GM18519 (cell line): ENCODE measurements around the gene FOXP2.
"Not testable (repeated sequence)": the region's sequence is repeated elsewhere in the genome, so short reads cannot be mapped to it uniquely, and the experiment has no call there.

Experiments used
- ATAC-seq: cut with Tn5 transposase; IDR thresholded peaks from one replicate; pipeline ENCODE4 v1.9.1; 2021; ENCODE audit warnings: mild to moderate bottlenecking, moderate library complexity; ENCODE audit not compliant: unreplicated experiment, low FRiP score

The FOXP2 gene

DNA sequence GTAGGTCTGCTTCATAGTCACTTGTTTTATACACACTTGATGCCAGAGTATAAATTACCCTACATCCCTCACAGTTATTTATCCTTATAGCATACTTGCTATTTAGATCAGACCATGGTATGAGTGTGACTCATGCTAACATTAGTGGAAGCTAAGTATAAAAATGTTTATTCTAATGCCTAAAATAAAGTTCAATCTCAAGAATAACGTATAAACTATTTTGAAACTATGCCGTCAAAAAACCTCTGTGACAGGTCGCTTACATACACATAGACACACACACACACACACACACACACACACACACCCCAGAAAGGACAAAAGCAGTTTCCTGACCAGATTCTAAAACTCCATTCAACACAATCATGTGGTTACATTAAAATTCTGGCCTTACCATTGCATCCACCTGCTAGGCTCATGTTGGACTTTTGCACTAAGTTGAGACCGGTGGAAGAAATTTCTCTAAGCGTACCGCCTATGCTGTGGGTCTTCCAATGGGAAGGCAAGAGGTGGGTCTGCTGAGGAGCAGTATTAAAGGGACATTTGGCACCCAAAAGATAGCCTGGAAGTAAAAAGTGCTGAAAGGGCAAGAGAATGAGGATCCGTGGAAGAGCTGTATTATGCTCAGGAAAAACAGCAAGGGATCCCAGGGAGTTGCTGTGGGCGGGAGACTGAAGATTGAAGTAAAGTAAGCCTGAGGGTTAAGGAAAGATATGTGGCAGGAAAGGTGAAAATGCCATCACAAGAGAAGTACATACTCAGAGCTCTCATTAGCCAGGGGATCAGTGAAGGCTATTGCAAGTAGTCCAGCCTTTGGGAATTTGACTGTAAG, 5.0 kb downstream of the FOXP2 start:
- ATAC-seq = no peak

DNA sequence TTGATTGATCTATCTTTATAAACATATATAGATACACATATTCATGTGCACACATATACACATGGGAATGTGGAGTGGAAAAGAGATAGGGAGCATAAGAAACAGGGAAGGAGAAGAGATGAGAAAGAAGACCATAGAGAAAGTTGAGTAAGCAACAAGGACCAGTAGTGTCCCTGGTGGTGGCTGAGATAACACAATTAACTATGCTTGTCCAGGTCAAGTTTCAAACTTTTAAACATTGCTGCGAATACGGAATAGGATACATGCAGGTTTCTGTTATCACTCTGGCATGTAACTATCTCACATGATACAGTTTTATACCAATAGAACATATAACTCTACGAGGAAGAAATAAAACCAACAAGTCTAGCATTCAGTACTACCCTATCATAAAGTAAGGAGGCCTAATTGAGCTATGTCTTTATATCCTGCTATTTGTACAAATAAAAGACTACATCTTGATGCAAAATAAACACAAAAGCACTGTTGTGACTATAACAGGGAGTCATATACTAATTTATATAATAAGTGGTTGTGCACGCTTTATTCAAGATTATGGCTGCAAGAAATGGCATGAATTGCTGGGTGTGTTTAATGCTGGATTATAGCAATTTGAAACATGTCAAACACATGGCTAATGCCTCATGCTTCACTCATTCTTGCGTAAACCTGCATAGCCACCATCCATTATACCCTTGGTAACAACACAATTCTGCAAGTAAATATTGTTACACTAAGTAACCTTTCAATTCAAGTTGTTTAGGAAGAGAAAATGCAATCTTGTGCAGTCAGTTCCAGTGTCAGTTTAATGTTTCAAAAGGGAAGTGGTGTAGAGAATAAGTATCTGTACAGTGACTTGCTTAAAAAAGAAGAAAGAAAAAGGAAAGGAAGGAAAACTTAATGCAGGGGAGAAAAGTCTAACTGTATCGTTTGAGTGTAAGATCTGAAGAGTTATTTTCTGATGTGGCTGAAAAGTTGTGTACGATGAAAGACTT, 8.2 kb downstream of the FOXP2 start:
- no peak for ATAC-seq

GRCh38 chr7:114426382-114426781, 11.8 kb downstream of the FOXP2 start:
- ATAC-seq = no peak

DNA sequence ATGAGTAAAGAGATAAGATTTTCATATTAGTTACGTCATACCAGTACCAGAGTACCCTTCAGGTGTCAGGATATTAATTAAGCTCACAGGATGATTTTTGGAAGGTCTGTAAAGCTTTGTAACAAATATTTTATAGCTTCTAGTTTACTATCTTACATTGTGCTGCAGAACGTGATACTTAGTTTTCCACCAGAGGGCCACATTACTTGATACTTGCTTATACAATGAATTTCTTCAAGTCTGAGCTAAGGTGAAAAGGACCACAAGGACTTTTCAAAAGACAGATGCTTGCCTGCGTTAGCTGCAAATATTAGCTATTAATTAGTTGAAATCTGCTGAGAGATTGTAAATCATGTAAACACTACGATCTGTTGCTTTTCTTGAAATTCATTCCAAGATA, 12.2 kb downstream of the FOXP2 start:
- ATAC-seq = no peak

DNA sequence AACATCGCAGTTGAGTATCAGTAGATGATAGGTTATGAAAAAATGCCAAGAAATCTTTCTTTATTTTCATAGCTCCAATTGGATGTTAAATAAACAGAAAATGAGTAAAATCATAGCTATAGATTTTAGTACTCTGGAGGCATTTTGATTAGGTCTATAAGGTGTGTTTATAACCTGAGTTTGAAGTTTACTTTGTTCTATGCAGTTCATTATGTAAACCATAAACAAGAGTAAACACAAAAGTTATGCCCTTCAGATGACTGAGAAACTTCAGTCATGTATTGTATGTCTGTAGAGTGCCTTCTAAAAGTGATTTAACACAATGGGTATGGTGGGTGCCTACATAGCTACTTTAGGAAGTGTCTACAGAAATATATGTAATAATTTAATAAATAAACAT, 13.6 kb downstream of the FOXP2 start:
- no peak for ATAC-seq

- no peak for ATAC-seq
These were observed 16.6 kb downstream of the FOXP2 start for GRCh38 chr7:114431189-114431588.

- ATAC-seq = no peak
These were observed 17.4 kb downstream of the FOXP2 start for GRCh38 chr7:114432061-114432460.

DNA sequence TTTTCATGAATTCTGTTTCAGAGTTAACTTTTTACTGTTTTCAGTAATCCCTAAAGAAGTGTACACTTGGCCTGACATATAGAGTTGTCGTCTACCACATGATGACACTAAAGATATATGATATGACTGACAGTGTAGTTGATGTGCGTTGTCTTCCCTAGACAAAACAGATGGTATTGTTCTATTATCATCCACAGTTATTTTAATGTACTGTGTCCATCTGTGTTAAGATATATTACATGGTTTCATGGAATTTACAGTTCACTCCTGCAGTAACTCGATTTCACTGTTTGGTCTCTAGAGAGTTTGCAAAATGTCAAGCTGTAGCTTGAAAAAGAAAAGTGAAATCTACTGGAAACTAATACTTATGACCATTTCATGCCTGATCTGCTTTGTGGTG, 18.1 kb downstream of the FOXP2 start:
- ATAC-seq = no peak

DNA sequence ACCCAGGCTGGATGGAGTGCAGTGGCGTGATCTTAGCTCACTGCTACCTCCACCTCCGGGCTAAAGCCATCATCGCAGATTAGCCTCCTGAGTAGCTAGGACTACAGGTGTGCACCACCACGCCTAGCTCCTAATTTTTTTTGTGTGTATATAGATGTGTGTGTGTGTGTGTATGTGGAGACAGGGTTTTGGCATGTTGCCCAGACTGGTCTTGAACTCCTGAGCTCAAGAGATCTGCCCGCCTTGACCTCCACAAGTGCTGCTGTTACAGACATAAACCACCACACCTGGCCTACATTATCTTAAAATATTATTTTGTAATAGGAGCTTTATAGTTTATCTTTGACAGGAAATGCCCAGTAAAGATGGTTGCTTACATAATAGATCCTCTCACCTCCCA, 25.0 kb downstream of the FOXP2 start:
- no peak for ATAC-seq

DNA sequence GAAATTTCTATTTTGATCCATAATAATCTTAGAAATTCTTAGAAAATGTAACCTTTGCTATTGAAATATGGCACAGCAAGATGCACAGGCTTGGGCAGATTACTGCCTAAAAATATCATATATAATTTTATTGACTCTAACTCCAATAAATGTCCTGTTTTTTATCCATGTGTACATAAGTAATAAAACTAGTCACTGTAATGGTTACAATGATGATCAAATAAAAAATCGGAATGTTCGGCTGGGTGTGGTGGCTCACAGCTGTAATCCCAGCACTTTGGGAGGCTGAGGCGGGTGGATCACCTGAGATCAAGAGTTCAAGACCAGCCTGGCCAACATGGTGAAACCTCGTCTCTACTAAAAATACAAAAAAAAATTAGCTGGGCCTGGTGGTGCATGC, 26.3 kb downstream of the FOXP2 start:
- not testable (repeated sequence) for ATAC-seq

GRCh38 chr7:114444196-114444595, 29.6 kb downstream of the FOXP2 start:
- no peak for ATAC-seq

DNA sequence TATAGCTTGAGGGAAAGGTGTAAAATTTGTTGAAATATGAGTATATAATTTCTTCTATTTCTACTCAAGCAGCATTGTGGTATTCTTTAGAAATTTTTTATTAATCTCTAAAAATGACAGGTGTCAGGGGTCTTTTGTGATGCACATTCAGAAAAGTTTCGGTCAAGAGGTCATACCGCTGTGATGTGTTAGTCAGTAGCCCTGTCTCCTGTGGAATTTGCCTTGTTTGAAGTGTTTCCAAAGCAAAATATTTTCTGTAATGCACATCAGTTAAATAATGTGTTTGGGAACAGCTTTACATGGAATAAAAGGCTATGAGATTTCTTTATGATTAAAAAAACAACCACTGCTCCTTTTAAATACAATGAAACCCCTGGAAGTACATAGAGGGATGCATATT, 35.8 kb downstream of the FOXP2 start:
- ATAC-seq = no peak

DNA sequence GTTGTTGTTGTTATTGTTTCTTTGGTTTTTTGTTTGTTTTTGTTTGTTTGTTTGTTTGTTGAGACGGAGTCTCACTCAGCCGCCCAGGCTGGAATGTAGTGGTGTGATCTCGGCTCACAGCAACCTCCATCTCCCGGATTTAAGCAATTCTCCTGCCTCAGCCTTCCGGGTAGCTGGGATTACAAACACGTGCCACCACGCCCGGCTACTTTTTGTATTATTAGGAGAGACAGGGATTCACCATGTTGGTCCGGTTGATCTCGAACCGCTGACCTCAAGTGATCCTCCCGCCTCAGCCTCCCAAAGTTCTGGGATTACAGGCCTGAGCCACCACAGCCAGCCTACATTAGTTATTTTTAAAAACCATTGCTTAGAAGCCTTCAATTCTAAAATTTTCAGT, 45.0 kb downstream of the FOXP2 start:
- no peak for ATAC-seq

GRCh38 chr7:114460021-114460420, 45.4 kb downstream of the FOXP2 start:
- ATAC-seq = no peak

DNA sequence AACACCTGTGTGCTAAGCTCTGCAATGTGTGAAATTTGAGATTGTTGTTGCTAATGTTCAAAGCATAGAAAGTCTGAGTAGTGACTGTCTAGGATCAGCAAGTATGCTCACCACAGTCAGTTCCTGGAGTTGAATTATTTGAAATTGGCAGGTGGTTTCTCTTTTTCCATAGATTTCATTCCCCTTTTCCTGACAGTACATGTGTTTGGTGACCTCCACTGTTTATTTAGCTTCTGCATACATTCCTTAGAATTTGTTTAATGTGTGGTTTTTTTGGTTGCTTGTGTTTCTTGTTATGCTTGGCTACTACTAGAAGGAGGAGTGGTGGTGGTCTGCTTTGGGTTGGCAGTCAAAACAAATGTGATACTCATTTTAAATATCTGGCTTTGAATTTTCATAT, 52.3 kb downstream of the FOXP2 start:
- ATAC-seq = no peak

- no peak for ATAC-seq
These were observed 54.2 kb downstream of the FOXP2 start for GRCh38 chr7:114468844-114469243.

DNA sequence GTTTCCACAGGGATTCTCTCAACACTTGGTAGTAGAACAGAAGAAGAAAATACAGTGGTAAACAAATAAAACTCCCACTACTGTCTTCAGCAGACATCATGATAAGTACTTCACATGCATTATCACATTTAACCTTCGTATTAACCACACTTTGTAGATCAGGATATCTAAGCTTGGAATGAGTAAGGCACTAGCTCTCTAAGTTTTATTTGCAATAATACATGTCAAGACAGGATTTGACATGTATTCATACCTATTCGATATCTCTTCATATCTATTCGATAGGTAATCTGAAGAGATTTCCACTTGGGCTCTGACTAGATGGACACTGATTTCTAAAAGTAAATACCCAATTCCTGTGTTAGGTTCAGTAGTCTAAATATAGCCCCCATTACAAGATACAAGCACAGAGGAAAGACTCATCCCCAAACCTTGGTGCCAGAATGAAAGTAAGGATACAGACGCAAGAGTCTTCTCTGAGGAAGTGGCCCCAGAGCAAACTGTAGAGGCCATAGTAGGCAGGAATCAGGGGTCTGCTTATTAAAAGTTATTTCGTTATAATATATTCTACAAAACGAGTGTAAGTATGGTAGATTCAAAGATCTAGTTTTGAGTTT, 58.4 kb downstream of the FOXP2 start:
- ATAC-seq = no peak

DNA sequence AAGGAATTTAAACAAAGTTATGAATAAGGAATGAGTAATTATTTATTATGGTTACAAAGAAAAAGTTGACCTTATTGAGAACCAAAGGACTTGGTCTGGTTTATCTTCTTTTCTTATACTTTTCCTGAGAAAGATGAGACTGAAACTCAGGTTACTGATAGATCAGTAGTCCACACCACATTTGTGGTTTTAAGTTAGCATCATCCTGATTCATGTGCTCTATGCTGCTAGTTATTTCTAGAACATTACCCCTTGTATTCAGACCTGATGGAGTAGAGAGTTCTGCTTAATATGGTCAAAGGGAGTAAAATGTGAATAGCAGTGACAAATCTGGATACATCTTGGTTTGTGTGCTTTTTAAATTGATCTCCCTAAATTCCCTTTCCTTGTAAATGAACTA, 63.8 kb downstream of the FOXP2 start:
- no peak for ATAC-seq

GRCh38 chr7:114481999-114482398, 67.4 kb downstream of the FOXP2 start:
- ATAC-seq = no peak

DNA sequence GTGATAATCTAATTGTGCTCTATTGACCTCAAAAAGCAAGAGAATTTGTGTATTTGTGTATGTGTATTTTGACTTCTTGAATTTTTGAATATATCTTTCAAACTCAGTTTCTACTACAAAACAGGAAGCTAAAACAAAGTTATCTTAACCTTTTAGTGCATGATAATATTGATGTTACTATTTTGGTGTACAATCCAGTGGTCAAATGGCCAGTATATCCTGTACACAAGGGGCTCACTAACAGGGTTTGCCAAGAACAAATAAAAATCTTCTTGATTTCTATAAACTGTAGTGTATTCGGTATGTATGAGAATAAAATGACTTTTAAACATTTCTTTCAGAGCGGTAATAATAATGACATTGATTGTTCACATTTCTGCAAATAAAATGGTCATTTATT, 69.6 kb downstream of the FOXP2 start:
- ATAC-seq = no peak

GRCh38 chr7:114487174-114487573, 72.6 kb downstream of the FOXP2 start:
- ATAC-seq = no peak
